GM18870 (cell line): ENCODE measurements around the gene INPP4A.

ENCODE experiments used
- ATAC-seq: cut with Tn5 transposase; IDR thresholded peaks from one replicate; pipeline ENCODE4 v1.9.1; 2021; ENCODE audit warnings: moderate library complexity; ENCODE audit not compliant: unreplicated experiment

The INPP4A gene

GRCh38 chr2:98489971-98490962 is 45.6 kb downstream of the INPP4A start:
- no peak for ATAC-seq

DNA sequence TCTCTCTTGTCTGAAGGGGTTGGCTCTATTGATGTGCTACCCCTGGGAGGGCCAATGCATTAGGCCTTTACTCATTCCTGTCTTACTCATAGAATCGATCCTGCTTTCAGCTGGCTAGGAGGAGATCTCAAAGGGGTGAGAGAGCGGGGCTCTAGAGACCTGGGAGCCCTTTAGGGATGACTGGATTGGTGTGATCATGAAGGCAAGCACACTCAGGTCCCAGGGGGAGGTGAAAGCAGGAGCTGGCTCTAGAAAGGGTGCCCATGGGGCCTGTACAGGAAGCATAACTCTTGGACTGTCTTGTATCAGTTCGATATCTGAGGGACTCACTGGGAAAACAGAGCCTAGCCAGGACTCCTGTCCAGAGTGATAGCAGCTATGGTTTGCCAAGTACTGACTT is 47.8 kb downstream of the INPP4A start:
- no peak for ATAC-seq

DNA sequence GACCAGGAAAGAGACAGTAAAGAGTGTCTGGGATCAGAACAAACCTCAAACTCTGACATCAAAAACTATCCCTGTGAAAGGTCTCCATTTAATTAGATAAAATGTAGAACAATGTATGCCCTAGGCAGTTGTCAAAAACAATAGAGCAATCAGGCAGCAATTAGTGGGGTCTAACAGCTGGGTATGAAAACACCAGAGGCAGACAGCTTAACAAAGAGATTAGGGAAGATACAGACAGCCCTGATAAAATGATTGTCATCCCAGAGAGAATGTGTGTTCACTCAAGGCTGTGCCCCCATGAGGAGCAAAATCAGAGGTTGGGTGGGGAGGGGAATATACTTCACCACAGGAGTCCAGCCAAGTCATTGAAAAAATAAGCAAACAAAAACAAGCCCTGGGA is 50.0 kb downstream of the INPP4A start:
- no peak for ATAC-seq

DNA sequence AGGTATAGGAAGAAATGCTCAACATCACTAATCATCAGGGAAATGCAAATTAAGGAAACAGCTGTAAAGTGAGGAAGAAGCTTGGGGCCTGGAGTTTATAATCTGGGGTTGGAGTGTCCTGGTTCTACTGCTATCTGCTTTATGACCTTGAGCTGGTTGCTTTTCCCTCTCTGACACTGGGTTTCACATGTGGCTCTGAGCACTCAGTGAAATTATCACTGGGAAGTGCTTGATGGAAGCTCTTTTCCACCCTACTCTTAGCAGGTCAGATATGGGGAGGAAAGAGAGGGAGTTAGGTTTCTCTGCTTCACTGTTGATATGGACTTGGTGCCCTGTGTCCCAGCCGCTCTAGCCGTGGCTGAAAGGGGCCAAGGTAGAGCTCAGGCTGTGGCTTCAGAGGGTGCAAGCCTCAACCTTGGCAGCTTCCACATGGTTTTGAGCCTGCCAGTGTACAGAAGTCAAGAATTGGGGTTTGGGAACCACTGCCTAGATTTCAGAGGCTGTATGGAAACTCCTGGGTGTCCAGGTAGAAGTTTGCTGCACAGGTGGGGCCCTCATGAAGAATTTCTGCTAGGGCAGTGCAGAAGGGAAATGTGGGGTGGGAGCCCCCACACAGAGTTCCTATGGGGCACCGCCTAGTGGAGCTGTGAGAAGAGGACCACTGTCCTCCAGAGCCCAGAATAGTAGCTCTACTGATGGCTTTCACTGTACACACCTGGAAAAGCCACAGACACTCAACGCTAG is 52.3 kb downstream of the INPP4A start:
- no peak for ATAC-seq

DNA sequence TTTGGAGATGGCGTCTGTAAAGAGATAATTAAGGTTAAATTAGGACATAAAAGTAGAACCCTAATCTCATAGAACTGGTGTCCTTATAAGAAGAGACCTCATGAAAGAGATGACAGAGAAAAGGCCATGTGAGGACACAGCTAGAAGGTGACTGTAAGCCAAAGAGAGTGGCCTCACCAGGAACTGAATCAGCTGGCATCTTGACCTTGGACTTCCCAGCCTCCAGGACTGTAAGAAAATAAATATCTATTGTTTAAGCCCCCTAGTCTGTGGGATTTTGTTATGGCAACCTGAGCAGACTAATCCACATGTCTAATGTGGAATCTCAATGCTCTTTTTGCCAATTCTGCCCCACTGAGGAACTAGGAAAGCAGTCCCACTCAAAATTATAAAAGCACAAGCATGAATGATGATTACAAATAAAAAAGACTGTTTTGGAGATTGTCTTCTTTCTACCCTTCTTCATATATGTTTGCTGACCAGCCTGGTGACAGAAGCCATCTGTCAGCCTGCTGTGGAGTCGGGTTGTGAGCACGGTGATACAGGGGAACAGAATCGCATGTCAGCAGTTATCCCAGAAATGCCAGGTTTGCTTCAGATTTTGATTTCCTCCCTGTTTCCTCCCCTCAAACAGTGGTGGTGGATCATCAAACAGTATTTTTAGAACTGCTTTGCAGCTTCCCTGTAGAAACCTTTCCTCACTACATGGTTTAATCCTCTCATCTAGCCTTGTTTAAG is 54.2 kb downstream of the INPP4A start:
- ATAC-seq, result no peak

DNA sequence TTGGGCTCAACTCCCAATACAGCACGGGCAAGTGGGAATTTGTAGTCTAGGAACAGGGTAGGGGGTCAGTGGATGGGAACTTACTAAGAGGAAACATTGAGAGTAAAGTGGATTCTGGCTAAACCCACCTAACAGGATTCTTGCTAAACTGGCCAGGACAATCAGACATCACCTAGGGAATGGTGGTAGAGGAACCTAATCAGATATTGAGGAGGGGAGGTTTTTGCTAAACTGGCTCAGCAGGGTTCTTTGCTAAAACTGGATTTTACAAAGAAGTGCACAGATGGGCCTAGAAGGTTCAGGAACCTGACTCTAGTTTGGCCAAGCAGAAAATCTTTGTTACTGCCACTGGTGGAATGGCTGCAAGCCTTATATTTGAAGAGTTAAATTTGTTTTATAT is 55.9 kb downstream of the INPP4A start:
- no peak for ATAC-seq

GRCh38 chr2:98501223-98501622 is 56.6 kb downstream of the INPP4A start:
- ATAC-seq, result no peak

- no peak for ATAC-seq
These were observed 57.2 kb downstream of the INPP4A start for GRCh38 chr2:98501876-98502275.

- no peak for ATAC-seq
These were observed 58.1 kb downstream of the INPP4A start for GRCh38 chr2:98502556-98503335.

DNA sequence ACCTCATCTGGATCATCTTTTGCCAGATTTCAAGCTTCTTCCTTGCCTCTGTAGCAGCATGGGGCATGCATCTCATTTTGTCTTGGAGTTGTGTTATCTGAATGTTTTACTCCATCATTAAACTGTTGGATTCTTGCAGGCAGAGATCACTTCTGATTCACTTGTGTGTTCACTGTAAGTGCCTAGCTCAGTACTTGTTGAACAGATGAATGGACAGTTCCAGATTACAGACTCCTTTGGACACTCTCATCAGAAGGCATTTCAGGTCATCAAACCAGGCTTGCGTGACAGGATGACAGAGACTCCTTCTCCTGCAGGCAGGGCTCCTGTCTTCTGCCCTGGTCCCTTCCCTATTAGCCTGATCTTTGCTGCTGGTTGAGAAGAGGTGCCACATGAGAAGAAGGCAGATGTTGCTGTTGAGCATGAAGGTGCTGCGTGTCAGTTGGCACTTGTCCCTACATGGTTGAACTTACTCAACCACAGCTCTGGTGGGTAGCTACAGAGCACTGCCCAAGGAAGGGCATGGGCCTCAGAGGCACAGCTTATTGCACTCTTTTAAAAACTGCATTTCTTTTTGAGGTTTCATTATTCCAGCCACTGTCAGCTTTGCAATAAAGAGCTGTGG is 58.9 kb downstream of the INPP4A start:
- ATAC-seq, result no peak

DNA sequence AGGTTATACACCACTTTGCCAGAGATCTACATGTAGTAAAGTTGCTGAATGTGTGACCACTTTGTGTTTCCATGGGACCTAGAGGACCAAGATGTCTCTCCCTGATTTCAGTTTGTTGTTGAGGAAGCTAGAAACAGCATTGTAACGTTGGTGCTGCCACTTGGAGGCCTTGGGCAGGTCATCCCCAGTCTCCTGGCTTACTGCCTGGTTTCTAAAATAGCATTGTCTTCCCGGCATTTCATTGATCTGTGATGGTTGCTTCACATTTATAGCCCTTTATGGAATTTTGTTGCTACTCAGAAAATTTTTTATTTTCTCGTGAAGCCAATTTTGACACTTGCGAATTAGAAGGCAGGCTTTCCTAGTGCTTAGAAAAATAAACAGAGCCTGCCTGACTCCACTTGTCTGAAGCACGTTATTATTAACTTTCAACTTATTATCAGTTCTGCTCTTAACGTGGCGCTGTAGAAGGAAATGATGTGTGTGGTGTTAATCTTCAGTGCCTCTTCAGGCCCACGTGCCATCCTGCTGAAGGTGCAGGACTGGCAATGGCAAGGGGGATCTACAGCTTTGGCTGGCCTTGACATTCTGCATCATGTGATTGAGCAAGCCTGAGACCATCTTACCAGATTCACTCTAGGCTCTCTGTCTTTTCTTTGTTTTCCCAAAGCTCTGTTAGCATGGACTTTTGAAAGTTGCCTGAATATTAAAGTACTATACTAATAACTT is 59.9 kb downstream of the INPP4A start:
- no peak for ATAC-seq

- no peak for ATAC-seq
These were observed 60.7 kb downstream of the INPP4A start for GRCh38 chr2:98505311-98505808.

GRCh38 chr2:98505971-98506664 is 61.5 kb downstream of the INPP4A start:
- ATAC-seq, result no peak

DNA sequence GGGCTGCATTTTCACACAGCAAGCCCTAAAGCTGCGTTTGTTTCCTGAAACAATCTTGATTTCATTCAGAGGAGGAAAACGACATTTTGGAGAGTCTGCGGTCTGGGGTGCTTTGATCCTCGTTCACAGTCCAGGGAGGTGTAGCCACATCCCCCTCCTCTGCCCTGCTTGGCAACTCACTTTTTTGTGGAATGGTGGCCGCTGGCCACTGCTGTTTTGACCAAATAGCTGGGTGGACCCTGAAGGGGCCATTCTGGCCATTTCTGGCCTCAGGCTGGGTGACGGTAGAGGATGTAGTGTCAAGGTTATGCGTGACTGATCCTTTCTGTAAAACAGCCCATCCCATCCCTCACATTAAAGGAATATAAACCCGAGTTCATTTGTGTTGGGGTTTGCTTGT is 62.2 kb downstream of the INPP4A start:
- no peak for ATAC-seq

- no peak for ATAC-seq
These were observed 62.8 kb downstream of the INPP4A start for GRCh38 chr2:98507461-98507860.

- no peak for ATAC-seq
These were observed 63.4 kb downstream of the INPP4A start for GRCh38 chr2:98507891-98508708.

DNA sequence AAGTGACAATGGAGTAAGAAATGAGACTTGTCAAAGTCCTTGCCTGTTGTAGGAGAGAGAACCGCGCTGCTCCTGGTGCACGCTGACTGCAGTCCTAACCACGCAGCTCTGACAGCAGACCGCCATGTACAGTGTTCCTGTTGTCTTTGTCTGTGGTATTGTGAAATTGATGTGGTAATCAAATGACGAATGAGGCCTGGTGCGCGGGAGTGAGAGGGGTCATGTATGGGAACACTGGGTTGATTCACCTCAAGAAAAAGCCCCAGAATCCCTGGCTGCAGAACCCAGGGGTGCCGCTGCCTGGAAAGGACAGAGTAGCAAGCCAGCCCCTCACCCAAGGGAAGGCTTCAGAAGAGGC is 64.0 kb downstream of the INPP4A start:
- no peak for ATAC-seq
